Suppressor macrophage (primary cell): Measurements from ENCODE around the gene CASD1.
A peak's percentile ranks its signal among the peaks of the same experiment; 100 is the strongest.

ENCODE experiments used
- DNase-seq, 4 experiments: peaks; one replicate each; pipeline ENCODE4 v3.0.0-alpha.2; 2020 to 2022

The CASD1 gene

GRCh38 chr7:94513565-94513860 lies 3.9 kb downstream of the CASD1 start:
- peak in 2 of 4 experiments; percentile 3 to 4 for DNase-seq

- DNase-seq, result no peak
Observed at GRCh38 chr7:94514140-94514889, 4.7 kb downstream of the CASD1 start.

GRCh38 chr7:94514917-94515316 lies 5.3 kb downstream of the CASD1 start:
- DNase-seq, result no peak

GRCh38 chr7:94525923-94526322 lies 16.3 kb downstream of the CASD1 start:
- no peak for DNase-seq

- DNase-seq, result no peak
Observed at GRCh38 chr7:94529516-94529915, 19.9 kb downstream of the CASD1 start.

GRCh38 chr7:94530109-94530508 lies 20.5 kb downstream of the CASD1 start:
- DNase-seq, result no peak

GRCh38 chr7:94532676-94533075 lies 23.1 kb downstream of the CASD1 start:
- DNase-seq, result no peak

GRCh38 chr7:94540428-94540827 lies 30.8 kb downstream of the CASD1 start:
- no peak for DNase-seq

- no peak for DNase-seq
Observed at GRCh38 chr7:94547126-94547525, 37.5 kb downstream of the CASD1 start.

- DNase-seq, result no peak
Observed at GRCh38 chr7:94556028-94556427, 46.4 kb downstream of the CASD1 start.

GRCh38 chr7:94557215-94557614 lies 47.6 kb downstream of the CASD1 start:
- DNase-seq, result no peak

GRCh38 chr7:94559972-94560371 lies 50.4 kb downstream of the CASD1 start:
- DNase-seq, result no peak

GRCh38 chr7:94561841-94562514 lies 52.4 kb downstream of the CASD1 start:
- DNase-seq, result no peak

GRCh38 chr7:94562525-94562924 lies 52.9 kb downstream of the CASD1 start:
- DNase-seq, result no peak

GRCh38 chr7:94565247-94565894 lies 55.8 kb downstream of the CASD1 start:
- no peak for DNase-seq

- DNase-seq, result no peak
Observed at GRCh38 chr7:94567396-94567795, 57.8 kb downstream of the CASD1 start.

- DNase-seq, result no peak
Observed at GRCh38 chr7:94571816-94572215, 62.2 kb downstream of the CASD1 start.

- no peak for DNase-seq
Observed at GRCh38 chr7:94575646-94576045, 66.0 kb downstream of the CASD1 start.

- no peak for DNase-seq
Observed at GRCh38 chr7:94576316-94576715, 66.7 kb downstream of the CASD1 start.

- no peak for DNase-seq
Observed at GRCh38 chr7:94577357-94577756, 67.7 kb downstream of the CASD1 start.

GRCh38 chr7:94578614-94579013 lies 69.0 kb downstream of the CASD1 start:
- DNase-seq, result no peak

GRCh38 chr7:94579470-94579869 lies 69.9 kb downstream of the CASD1 start:
- no peak for DNase-seq

- no peak for DNase-seq
Observed at GRCh38 chr7:94580601-94581000, 71.0 kb downstream of the CASD1 start.

GRCh38 chr7:94584113-94584512 lies 74.5 kb downstream of the CASD1 start:
- no peak for DNase-seq
